MCF 10A (cell line): ENCODE results near the gene SH2D4B. TPM values are rescaled to one million over a fixed set of nuclear protein-coding genes. Genes with fewer than 3 reads are reported as not detected.
"Not testable (repeated sequence)": the region's sequence is repeated elsewhere in the genome, so short reads cannot be mapped to it uniquely, and the experiment has no call there.

ENCODE experiments used
- BruUV-seq: library from RNA; stranded (reverse); fragments of 400-500 nt; replicated peaks from 2 replicates; lab custom pipeline; 2021; lab: Mats Ljungman, UMichigan
- CTCF ChIA-PET: fragments of 300-600 bp; sonication (Branson Sonifier 250); formaldehyde crosslinking; extraction: SDS; loops from one replicate; lab custom pipeline; 2021; ENCODE audit warnings: antibody characterized with exemption, inconsistent platforms; lab: Yijun Ruan, JAX
- POLR2A ChIA-PET: fragments of 300-600, 350-650 bp; sonication (Branson Sonifier 250); formaldehyde crosslinking; extraction: SDS; loops from one replicate; lab custom pipeline; 2020; ENCODE audit warnings: antibody characterized with exemption, inconsistent platforms; lab: Yijun Ruan, JAX
- DNase-seq: peaks from one replicate; pipeline ENCODE4 v3.0.0-alpha.2; 2018; ENCODE audit not compliant: unreplicated experiment
- H3K27ac Mint-ChIP-seq: one replicate; pipeline ENCODE4 v1.8.0; 2022; ENCODE audit warnings: mild to moderate bottlenecking, low read depth, mixed read lengths; ENCODE audit not compliant: unreplicated experiment
- H3K27me3 Mint-ChIP-seq: one replicate; pipeline ENCODE4 v1.8.0; 2022; ENCODE audit warnings: mixed read lengths; ENCODE audit not compliant: insufficient read depth, unreplicated experiment
- H3K36me3 Mint-ChIP-seq: one replicate; pipeline ENCODE4 v1.8.0; 2022; ENCODE audit warnings: mild to moderate bottlenecking, moderate library complexity, mixed read lengths; ENCODE audit not compliant: insufficient read depth, unreplicated experiment
- H3K4me1 Mint-ChIP-seq: one replicate; pipeline ENCODE4 v1.8.0; 2022; ENCODE audit warnings: mixed read lengths; ENCODE audit not compliant: insufficient read depth, unreplicated experiment
- H3K4me3 Mint-ChIP-seq: one replicate; pipeline ENCODE4 v1.8.0; 2022; ENCODE audit warnings: mild to moderate bottlenecking, moderate library complexity, mixed read lengths; ENCODE audit not compliant: unreplicated experiment
- H3K9me3 Mint-ChIP-seq: one replicate; pipeline ENCODE4 v1.8.0; 2022; ENCODE audit warnings: mixed read lengths; ENCODE audit not compliant: unreplicated experiment
- CTCF ChIP-seq: fragments of 200-600 bp; IDR thresholded peaks from one replicate; pipeline ENCODE4 v1.8.0; 2022; ENCODE audit warnings: antibody characterized with exemption, mild to moderate bottlenecking; ENCODE audit not compliant: unreplicated experiment
- intact Hi-C: fragments of 100-400 bp; cut with micrococcal nuclease; formaldehyde crosslinking; loops from 2 replicates; pipeline ENCODE4 v1.14.1; 2022
- total RNA-seq: library from RNA; stranded (reverse); gene quantifications from 2 replicates; pipeline ENCODE4 v1.2.3, GENCODE V29; 2022

Gene SH2D4B
- total RNA-seq, 1 experiment from 2014 or later, result not detected

- ChIA-PET CTCF (interaction anchor here (0.7 to 0.9 kb wide), 2 partner anchors 86 to 87 kb away, joined by 3 read pairs; no protein-coding TSS in a partner anchor), POLR2A (no interaction called here)
- H3K9me3 Mint-ChIP-seq, result no peaks in the 10 kb centered on the region
- no peaks in the 10 kb centered on the region for H3K27me3 Mint-ChIP-seq
- H3K4me1 Mint-ChIP-seq, result no peaks in the 10 kb centered on the region
- H3K27ac Mint-ChIP-seq, result no peak overlapping the region
- BruUV-seq, result no TSS peak
- DNase-seq, result no peak
- no peak overlapping the region for H3K4me3 Mint-ChIP-seq
- H3K36me3 Mint-ChIP-seq, result peaks cover 4% of the 10 kb centered on the region
- intact Hi-C loops, result loop anchor here (1.0 to 2.0 kb wide), 2 partner anchors 87 to 148 kb away; no protein-coding TSS in a partner anchor
- no peak for TF ChIP-seq CTCF
Measured at GRCh38 chr10:80530816-80531215, 6.9 kb upstream of the SH2D4B start.

- ChIA-PET POLR2A (no interaction called here), CTCF (no interaction called here)
- BruUV-seq, result no TSS peak
- peaks cover 6% of the 10 kb centered on the region for H3K36me3 Mint-ChIP-seq
- H3K27me3 Mint-ChIP-seq, result no peaks in the 10 kb centered on the region
- no peak for TF ChIP-seq CTCF
- no peaks in the 10 kb centered on the region for H3K9me3 Mint-ChIP-seq
- DNase-seq, result no peak
- H3K4me3 Mint-ChIP-seq, result no peak overlapping the region
- intact Hi-C loops, result no loop called here
- H3K4me1 Mint-ChIP-seq, result no peaks in the 10 kb centered on the region
- H3K27ac Mint-ChIP-seq, result no peak overlapping the region
Measured at GRCh38 chr10:80532571-80532970, 5.1 kb upstream of the SH2D4B start.

GRCh38 chr10:80534059-80534458, 3.6 kb upstream of the SH2D4B start:
- DNase-seq, H3K9me3 Mint-ChIP-seq, H3K27me3 Mint-ChIP-seq, H3K4me1 Mint-ChIP-seq, CTCF ChIA-PET, BruUV-seq, intact Hi-C loops, H3K36me3 Mint-ChIP-seq, H3K27ac Mint-ChIP-seq, H3K4me3 Mint-ChIP-seq, POLR2A ChIA-PET: not testable (repeated sequence)

GRCh38 chr10:80534646-80535045, 3.1 kb upstream of the SH2D4B start:
- intact Hi-C loops, result loop anchor here (5.0 kb wide), 1 partner anchor 128 kb away; no protein-coding TSS in a partner anchor
- H3K4me1 Mint-ChIP-seq, H3K9me3 Mint-ChIP-seq, H3K4me3 Mint-ChIP-seq, DNase-seq, H3K27ac Mint-ChIP-seq, H3K36me3 Mint-ChIP-seq, H3K27me3 Mint-ChIP-seq, POLR2A ChIA-PET, CTCF ChIA-PET, BruUV-seq: not testable (repeated sequence)

- intact Hi-C loops, result loop anchor here (1.0 to 5.0 kb wide), 2 partner anchors 126 to 388 kb away; no protein-coding TSS in a partner anchor
- peak; percentile 76 for DNase-seq
- H3K36me3 Mint-ChIP-seq, result peaks cover 6% of the 10 kb centered on the region
- POLR2A ChIA-PET, result interaction anchor here (0.7 kb wide), 2 partner anchors 68 to 478 kb away, joined by 4 read pairs; no protein-coding TSS in a partner anchor
- BruUV-seq, result no TSS peak
- no peaks in the 10 kb centered on the region for H3K9me3 Mint-ChIP-seq
- peak overlapping the region; percentile 88 for H3K27ac Mint-ChIP-seq
- TF ChIP-seq CTCF, result peak; percentile 68
- no peaks in the 10 kb centered on the region for H3K27me3 Mint-ChIP-seq
- H3K4me3 Mint-ChIP-seq, result peak overlapping the region; percentile 81
- H3K4me1 Mint-ChIP-seq, result peaks cover 5% of the 10 kb centered on the region
- CTCF ChIA-PET, result interaction anchor here (0.6 to 1.3 kb wide), 8 partner anchors 11 to 127 kb away, joined by 3 to 8 read pairs (median 5); no protein-coding TSS in a partner anchor
Measured at GRCh38 chr10:80535671-80536360, 1.9 kb upstream of the SH2D4B start.
